SK-N-SH (cell line): ENCODE measurements around the gene HERC3. TPM values are rescaled to one million over a fixed set of nuclear protein-coding genes. Genes with fewer than 3 reads are reported as not detected.
A peak's percentile ranks its signal among the peaks of the same experiment; 100 is the strongest.

Source experiments
- CTCF ChIA-PET: fragments of 300-600, 350-600 bp; formaldehyde crosslinking; extraction: SDS; loops from one replicate; lab custom pipeline; 2021; lab: Yijun Ruan, JAX
- POLR2A ChIA-PET: fragments of 350-600 bp; sonication (Branson Sonifier 250); formaldehyde crosslinking; extraction: SDS; loops from one replicate; lab custom pipeline; 2020; ENCODE audit warnings: antibody characterized with exemption, inconsistent platforms; lab: Yijun Ruan, JAX
- DNase-seq: peaks from one replicate; pipeline ENCODE4 v3.0.0; 2012
- H2AFZ ChIP-seq: fragments of 200-600 bp; sonication (generic); 2 replicates; pipeline ENCODE4 v1.8.1; 2016; ENCODE audit warnings: antibody characterized with exemption, mild to moderate bottlenecking, low read depth
- H3F3A ChIP-seq: fragments of 200-600 bp; sonication (generic); replicated peaks from 2 replicates; pipeline ENCODE3; 2016; ENCODE audit warnings: antibody characterized with exemption, mild to moderate bottlenecking; ENCODE audit not compliant: insufficient read depth
- H3K27ac ChIP-seq, 2 experiments: fragments of 200-500 bp in 1 of 2; fragments of 200-600 bp in 1 of 2; sonication (Bioruptor generic) in 1 of 2; sonication (generic), shearing (Covaris generic) in 1 of 2; 2 replicates each; pipeline versions ENCODE4 v1.5.1 to v1.6.1; 2014 to 2016; ENCODE audit warnings: low read depth in 2 of 2, inconsistent platforms in 1 of 2, low read length in 1 of 2, mild to moderate bottlenecking in 1 of 2, mixed read lengths in 1 of 2
- H3K27me3 ChIP-seq: fragments of 200-600 bp; sonication (generic), shearing (Covaris generic); 2 replicates; pipeline ENCODE4 v1.6.1; 2016; ENCODE audit warnings: mixed run types; ENCODE audit not compliant: insufficient read depth
- H3K36me3 ChIP-seq, 2 experiments: fragments of 200-500 bp in 1 of 2; fragments of 200-600 bp in 1 of 2; sonication (Bioruptor generic) in 1 of 2; sonication (generic) in 1 of 2; replicated peaks in 1 of 2; 2 replicates each; pipeline versions ENCODE3 to v1.5.1; 2014 to 2016; ENCODE audit warnings: low read length in 1 of 2, mild to moderate bottlenecking in 1 of 2; ENCODE audit not compliant: insufficient read depth in 2 of 2, control insufficient read depth in 1 of 2
- H3K4me1 ChIP-seq, 2 experiments: fragments of 200-500 bp in 1 of 2; fragments of 200-600 bp in 1 of 2; sonication (Bioruptor generic) in 1 of 2; sonication (generic), shearing (Covaris generic) in 1 of 2; 2 replicates each; pipeline versions ENCODE4 v1.5.1 to v1.6.1; 2014 to 2016; ENCODE audit warnings: low read depth in 1 of 2, low read length in 1 of 2, mixed run types in 1 of 2; ENCODE audit not compliant: insufficient read depth in 2 of 2, control insufficient read depth in 1 of 2
- H3K4me2 ChIP-seq: fragments of 200-600 bp; sonication (generic), shearing (Covaris generic); 2 replicates; pipeline ENCODE4 v1.6.1; 2017; ENCODE audit warnings: mixed run types
- H3K4me3 ChIP-seq, 2 experiments: fragments of 200-500 bp in 1 of 2; fragments of 200-600 bp in 1 of 2; sonication (Bioruptor generic) in 1 of 2; sonication (generic), shearing (Covaris generic) in 1 of 2; 2 replicates each; pipeline versions ENCODE4 v1.5.1 to v1.8.1; 2014 to 2016; ENCODE audit warnings: low read depth in 2 of 2, inconsistent platforms in 1 of 2, low read length in 1 of 2, mild to moderate bottlenecking in 1 of 2, mixed read lengths in 1 of 2, moderate library complexity in 1 of 2
- H3K79me2 ChIP-seq: fragments of 200-600 bp; sonication (generic); 2 replicates; pipeline ENCODE4 v1.8.1; 2017; ENCODE audit warnings: mild to moderate bottlenecking; ENCODE audit not compliant: insufficient read depth
- H3K9ac ChIP-seq: fragments of 200-600 bp; sonication (generic); 2 replicates; pipeline ENCODE4 v1.6.1; 2017; ENCODE audit warnings: mixed run types
- H3K9me2 ChIP-seq: fragments of 200-600 bp; sonication (generic); 2 replicates; pipeline ENCODE4 v1.6.1; 2017; ENCODE audit warnings: mixed run types
- H3K9me3 ChIP-seq: fragments of 200-600 bp; sonication (generic); 2 replicates; pipeline ENCODE4 v1.6.1; 2017; ENCODE audit warnings: mixed run types, mild to moderate bottlenecking, moderate library complexity
- H4K20me1 ChIP-seq: fragments of 200-600 bp; sonication (generic); 2 replicates; pipeline ENCODE4 v1.6.1; 2017; ENCODE audit warnings: mild to moderate bottlenecking, mixed run types; ENCODE audit not compliant: insufficient read depth
- CHD2 ChIP-seq: fragments of 150-350 bp; IDR thresholded peaks from 2 replicates; pipeline ENCODE4 v1.6.1; 2018; ENCODE audit warnings: low read length; ENCODE audit not compliant: partially characterized antibody
- EZH2phosphoT487 ChIP-seq: fragments of 200-600 bp; sonication (generic); IDR thresholded peaks from 2 replicates; pipeline ENCODE4 v1.6.1; 2017; ENCODE audit warnings: low read depth, mixed run types, mild to moderate bottlenecking, antibody characterized with exemption, moderate library complexity, borderline replicate concordance
- FOXM1 ChIP-seq: IDR thresholded peaks from 2 replicates; pipeline ENCODE4 v1.4.0; 2012; ENCODE audit warnings: low read depth, mild to moderate bottlenecking
- GATA2 ChIP-seq: sonication (generic); formaldehyde crosslinking; IDR thresholded peaks from 2 replicates; pipeline ENCODE4 v1.5.0; 2020; ENCODE audit warnings: mild to moderate bottlenecking, missing genetic modification reagents
- JUND ChIP-seq: IDR thresholded peaks from 2 replicates; pipeline ENCODE4 v1.4.0; 2012
- MEF2A ChIP-seq: IDR thresholded peaks from 2 replicates; pipeline ENCODE4 v1.4.0; 2012; ENCODE audit warnings: low read depth, borderline replicate concordance
- MXI1 ChIP-seq: IDR thresholded peaks from 2 replicates; pipeline ENCODE4 v1.6.1; 2012; ENCODE audit warnings: mild to moderate bottlenecking, low read depth, low read length, improper control_type of control experiment
- NFIC ChIP-seq: IDR thresholded peaks from 2 replicates; pipeline ENCODE4 v1.4.0; 2012; ENCODE audit warnings: borderline replicate concordance
- NRF1 ChIP-seq: IDR thresholded peaks from 2 replicates; pipeline ENCODE4 v1.6.1; 2012; ENCODE audit warnings: low read depth, mild to moderate bottlenecking, low read length
- POLR2AphosphoS5 ChIP-seq: IDR thresholded peaks from 2 replicates; pipeline ENCODE4 v1.6.1; 2012; ENCODE audit warnings: low read depth, low read length
- RCOR1 ChIP-seq: fragments of 150-350 bp; IDR thresholded peaks from 2 replicates; pipeline ENCODE4 v1.6.1; 2017; ENCODE audit warnings: antibody characterized with exemption, low read length
- RFX5 ChIP-seq: IDR thresholded peaks from 2 replicates; pipeline ENCODE4 v1.6.1; 2012; ENCODE audit warnings: mild to moderate bottlenecking, improper control_type of control experiment, low read length
- SIN3A ChIP-seq: IDR thresholded peaks from 2 replicates; pipeline ENCODE4 v1.6.1; 2012; ENCODE audit warnings: low read depth, mild to moderate bottlenecking, low read length, moderate library complexity, borderline replicate concordance
- TCF12 ChIP-seq: IDR thresholded peaks from 2 replicates; pipeline ENCODE4 v1.4.0; 2012
- YY1 ChIP-seq: IDR thresholded peaks from 2 replicates; pipeline ENCODE4 v1.4.0; 2012; ENCODE audit warnings: low read depth, mild to moderate bottlenecking
- WGBS: methylation state at CpG from one replicate; pipeline ENCODE4 v1.1.6; 2017; ENCODE audit warnings: low lambda C conversion rate; 5-methylcytosine and 5-hydroxymethylcytosine counted together
- polyA plus RNA-seq, 3 experiments: library from polyadenylated mRNA; depleted of rRNA; stranded (reverse); fragments of >200 nt; gene quantifications; 2 replicates each; pipeline ENCODE4 v1.2.3, GENCODE V29; 2012
- TF ChIP-seq, protein P1 (sequence below): IDR thresholded peaks from 2 replicates; pipeline ENCODE4 v1.4.0; 2012; ENCODE audit warnings: low read depth, borderline replicate concordance
- TF ChIP-seq, protein P2 (sequence below): IDR thresholded peaks from 2 replicates; pipeline ENCODE4 v1.6.1; 2012; ENCODE audit warnings: mild to moderate bottlenecking, low read depth, low read length, moderate library complexity
- TF ChIP-seq, protein P3 (sequence below): IDR thresholded peaks from 2 replicates; pipeline ENCODE4; 2012
- TF ChIP-seq, protein P4 (sequence below): IDR thresholded peaks from 2 replicates; pipeline ENCODE4 v1.4.0; 2012; ENCODE audit warnings: low read depth, borderline replicate concordance

The HERC3 gene
- polyA plus RNA-seq, 1 of the 3 experiments (the other 2 are of a cell fraction), result 4.6 TPM

DNA sequence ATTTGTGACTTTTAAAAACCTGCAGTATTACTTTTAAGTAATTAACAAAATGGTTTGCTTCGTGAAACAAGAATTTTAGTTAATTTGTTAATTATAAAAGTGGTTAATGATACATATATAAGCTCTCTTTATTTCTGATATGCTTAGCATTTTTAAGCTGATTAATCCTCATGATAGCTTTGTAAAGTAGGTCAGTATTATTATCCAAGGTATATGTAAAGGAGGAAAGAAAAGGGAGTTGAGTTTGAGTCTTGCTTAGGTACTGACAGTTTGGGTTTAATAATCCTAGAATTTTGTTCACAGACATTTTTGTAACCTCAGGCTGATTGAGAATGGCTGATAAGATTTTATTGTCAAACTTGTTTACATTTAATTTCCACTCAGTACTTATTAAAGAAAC lies 21.8 kb downstream of the HERC3 start (continued):
- TF ChIP-seq RFX5 (no peak), NRF1 (no peak), GATA2 (CRISPR knock-in tag) (no peak), YY1 (no peak)
- TF ChIP-seq, protein P1, sequence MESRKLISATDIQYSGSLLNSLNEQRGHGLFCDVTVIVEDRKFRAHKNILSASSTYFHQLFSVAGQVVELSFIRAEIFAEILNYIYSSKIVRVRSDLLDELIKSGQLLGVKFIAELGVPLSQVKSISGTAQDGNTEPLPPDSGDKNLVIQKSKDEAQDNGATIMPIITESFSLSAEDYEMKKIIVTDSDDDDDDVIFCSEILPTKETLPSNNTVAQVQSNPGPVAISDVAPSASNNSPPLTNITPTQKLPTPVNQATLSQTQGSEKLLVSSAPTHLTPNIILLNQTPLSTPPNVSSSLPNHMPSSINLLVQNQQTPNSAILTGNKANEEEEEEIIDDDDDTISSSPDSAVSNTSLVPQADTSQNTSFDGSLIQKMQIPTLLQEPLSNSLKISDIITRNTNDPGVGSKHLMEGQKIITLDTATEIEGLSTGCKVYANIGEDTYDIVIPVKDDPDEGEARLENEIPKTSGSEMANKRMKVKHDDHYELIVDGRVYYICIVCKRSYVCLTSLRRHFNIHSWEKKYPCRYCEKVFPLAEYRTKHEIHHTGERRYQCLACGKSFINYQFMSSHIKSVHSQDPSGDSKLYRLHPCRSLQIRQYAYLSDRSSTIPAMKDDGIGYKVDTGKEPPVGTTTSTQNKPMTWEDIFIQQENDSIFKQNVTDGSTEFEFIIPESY, result no peak

DNA sequence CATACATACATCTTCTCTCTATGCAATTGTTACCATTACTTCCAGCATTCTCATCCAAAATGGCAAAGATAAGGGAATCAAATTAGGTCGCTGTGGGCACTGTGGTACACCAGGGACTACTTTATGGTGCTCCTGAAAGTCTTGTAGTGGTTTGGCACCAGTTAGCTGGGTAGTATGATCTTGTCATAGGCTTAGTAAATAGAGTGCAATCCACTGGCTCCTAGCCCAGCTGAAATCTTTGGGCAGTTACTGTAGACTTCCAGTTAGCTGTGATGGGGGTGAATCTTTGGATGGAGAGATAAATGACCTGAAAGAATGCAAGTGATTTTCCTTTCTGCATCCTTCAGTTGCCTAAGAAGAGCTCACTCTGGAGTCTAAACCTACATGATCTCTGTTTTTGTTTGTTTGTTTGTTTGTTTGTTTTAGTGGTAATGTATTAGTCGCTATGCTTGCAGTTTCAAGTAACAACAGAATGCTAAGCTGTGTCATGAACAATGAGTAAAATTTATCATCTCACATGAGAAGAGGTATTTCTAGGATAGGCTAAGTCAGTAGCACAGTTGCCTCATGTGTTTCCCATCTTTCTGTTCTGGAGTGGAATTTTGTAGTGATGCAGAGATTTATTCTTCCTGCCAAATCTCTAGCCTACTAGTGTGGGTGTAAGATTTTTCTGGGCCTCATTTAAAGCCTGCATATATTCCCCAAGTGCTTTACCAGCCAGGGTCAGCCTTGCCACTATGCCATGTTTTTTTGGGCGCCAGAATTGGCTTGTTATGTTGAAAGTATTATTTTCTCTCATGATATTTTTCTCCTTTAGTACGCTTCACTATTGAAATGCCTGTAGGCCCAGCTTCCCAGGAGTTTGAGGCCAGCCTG lies 24.2 kb downstream of the HERC3 start:
- Histone ChIP-seq H3F3A (peaks cover 28% of the 10 kb centered on the region), H3K79me2 (peaks cover 13% of the 10 kb centered on the region), H2AFZ (no peak overlapping the region), H3K9me2 (no peaks in the 10 kb centered on the region), H3K9me3 (no peaks in the 10 kb centered on the region), H3K4me2 (peak overlapping the region; percentile 20; the same call in 1 of the 2 replicates), H3K36me3 (no peaks in the 10 kb centered on the region), H3K27ac (peak overlapping the region in 1 of 2 experiments; percentile 68; a peak in 2 of 4 replicates), H3K9ac (no peak overlapping the region), H3K27me3 (no peaks in the 10 kb centered on the region), H4K20me1 (no peaks in the 10 kb centered on the region), H3K4me3 (no peak overlapping the region), H3K4me1 (peaks cover 11 to 24% of the 10 kb centered on the region in 2 experiments)
- ChIA-PET CTCF (no interaction called here), POLR2A (no interaction called here)
- 75% methylated on average over 4 of the region's 4 CpGs for WGBS
- DNase-seq, result no peak
- TF ChIP-seq EZH2phosphoT487, result no peak
- TF ChIP-seq, protein P2, sequence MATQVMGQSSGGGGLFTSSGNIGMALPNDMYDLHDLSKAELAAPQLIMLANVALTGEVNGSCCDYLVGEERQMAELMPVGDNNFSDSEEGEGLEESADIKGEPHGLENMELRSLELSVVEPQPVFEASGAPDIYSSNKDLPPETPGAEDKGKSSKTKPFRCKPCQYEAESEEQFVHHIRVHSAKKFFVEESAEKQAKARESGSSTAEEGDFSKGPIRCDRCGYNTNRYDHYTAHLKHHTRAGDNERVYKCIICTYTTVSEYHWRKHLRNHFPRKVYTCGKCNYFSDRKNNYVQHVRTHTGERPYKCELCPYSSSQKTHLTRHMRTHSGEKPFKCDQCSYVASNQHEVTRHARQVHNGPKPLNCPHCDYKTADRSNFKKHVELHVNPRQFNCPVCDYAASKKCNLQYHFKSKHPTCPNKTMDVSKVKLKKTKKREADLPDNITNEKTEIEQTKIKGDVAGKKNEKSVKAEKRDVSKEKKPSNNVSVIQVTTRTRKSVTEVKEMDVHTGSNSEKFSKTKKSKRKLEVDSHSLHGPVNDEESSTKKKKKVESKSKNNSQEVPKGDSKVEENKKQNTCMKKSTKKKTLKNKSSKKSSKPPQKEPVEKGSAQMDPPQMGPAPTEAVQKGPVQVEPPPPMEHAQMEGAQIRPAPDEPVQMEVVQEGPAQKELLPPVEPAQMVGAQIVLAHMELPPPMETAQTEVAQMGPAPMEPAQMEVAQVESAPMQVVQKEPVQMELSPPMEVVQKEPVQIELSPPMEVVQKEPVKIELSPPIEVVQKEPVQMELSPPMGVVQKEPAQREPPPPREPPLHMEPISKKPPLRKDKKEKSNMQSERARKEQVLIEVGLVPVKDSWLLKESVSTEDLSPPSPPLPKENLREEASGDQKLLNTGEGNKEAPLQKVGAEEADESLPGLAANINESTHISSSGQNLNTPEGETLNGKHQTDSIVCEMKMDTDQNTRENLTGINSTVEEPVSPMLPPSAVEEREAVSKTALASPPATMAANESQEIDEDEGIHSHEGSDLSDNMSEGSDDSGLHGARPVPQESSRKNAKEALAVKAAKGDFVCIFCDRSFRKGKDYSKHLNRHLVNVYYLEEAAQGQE, result peak; percentile 38; the same call in 1 of the 2 replicates
- TF ChIP-seq FOXM1, result no peak
- TF ChIP-seq, protein P3, sequence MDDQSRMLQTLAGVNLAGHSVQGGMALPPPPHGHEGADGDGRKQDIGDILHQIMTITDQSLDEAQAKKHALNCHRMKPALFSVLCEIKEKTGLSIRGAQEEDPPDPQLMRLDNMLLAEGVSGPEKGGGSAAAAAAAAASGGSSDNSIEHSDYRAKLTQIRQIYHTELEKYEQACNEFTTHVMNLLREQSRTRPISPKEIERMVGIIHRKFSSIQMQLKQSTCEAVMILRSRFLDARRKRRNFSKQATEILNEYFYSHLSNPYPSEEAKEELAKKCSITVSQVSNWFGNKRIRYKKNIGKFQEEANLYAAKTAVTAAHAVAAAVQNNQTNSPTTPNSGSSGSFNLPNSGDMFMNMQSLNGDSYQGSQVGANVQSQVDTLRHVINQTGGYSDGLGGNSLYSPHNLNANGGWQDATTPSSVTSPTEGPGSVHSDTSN, result peak; percentile 90
- TF ChIP-seq, protein P4, sequence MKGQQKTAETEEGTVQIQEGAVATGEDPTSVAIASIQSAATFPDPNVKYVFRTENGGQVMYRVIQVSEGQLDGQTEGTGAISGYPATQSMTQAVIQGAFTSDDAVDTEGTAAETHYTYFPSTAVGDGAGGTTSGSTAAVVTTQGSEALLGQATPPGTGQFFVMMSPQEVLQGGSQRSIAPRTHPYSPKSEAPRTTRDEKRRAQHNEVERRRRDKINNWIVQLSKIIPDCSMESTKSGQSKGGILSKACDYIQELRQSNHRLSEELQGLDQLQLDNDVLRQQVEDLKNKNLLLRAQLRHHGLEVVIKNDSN, result no peak
- peak; percentile 20; the same call in 1 of the 2 replicates for TF ChIP-seq YY1
- no peak for TF ChIP-seq MEF2A
- peak; percentile 74 for TF ChIP-seq JUND
- TF ChIP-seq NFIC, result peak; percentile 96
- no peak for TF ChIP-seq MXI1
- no peak for TF ChIP-seq GATA2 (CRISPR knock-in tag)
- TF ChIP-seq SIN3A, result no peak
- TF ChIP-seq CHD2, result no peak
- no peak for TF ChIP-seq RFX5
- TF ChIP-seq, protein P1, result no peak
- TF ChIP-seq POLR2AphosphoS5, result peak; percentile 41; the same call in 1 of the 2 replicates
- TF ChIP-seq TCF12, result peak; percentile 79
- TF ChIP-seq RCOR1, result no peak
